CD4-positive, CD25-positive, alpha-beta regulatory T cell (primary cell): Measurements from ENCODE around the gene HLCS. TPM values are rescaled to one million over a fixed set of nuclear protein-coding genes. Genes with fewer than 3 reads are reported as not detected.

Experiments used
- ATAC-seq, 2 donors: fragments of 150-1000 bp; cut with Tn5 transposase; one replicate each; pipeline ENCODE4 v1.10.0; 2021; ENCODE audit warnings: low read depth in 2 of 2, moderate number of reproducible peaks in 2 of 2, moderate library complexity in 1 of 2
- DNase-seq, 3 donors: peaks; one replicate each; pipeline versions ENCODE4 v3.0.0 to v3.0.0-alpha.2; 2012 to 2022; ENCODE audit warnings: mixed read lengths in 1 of 3
- H3K27ac ChIP-seq: one replicate; pipeline ENCODE4 v1.7.0; 2013; ENCODE audit warnings: mild to moderate bottlenecking, low read length; ENCODE audit not compliant: insufficient read depth, poor library complexity, severe bottlenecking
- H3K27me3 ChIP-seq: one replicate; pipeline ENCODE4 v1.7.0; 2013; ENCODE audit warnings: low read length; ENCODE audit not compliant: control insufficient read depth, insufficient read depth
- H3K36me3 ChIP-seq: one replicate; pipeline ENCODE4 v1.7.0; 2013; ENCODE audit warnings: mild to moderate bottlenecking, low read length, moderate library complexity; ENCODE audit not compliant: control insufficient read depth, insufficient read depth
- H3K4me1 ChIP-seq: 2 replicates; pipeline ENCODE4 v1.7.0; 2013; ENCODE audit warnings: mild to moderate bottlenecking, low read length; ENCODE audit not compliant: insufficient read depth, control insufficient read depth, poor library complexity, severe bottlenecking
- H3K4me3 ChIP-seq: one replicate; pipeline ENCODE4 v1.7.0; 2013; ENCODE audit warnings: low read depth, mild to moderate bottlenecking, low read length, moderate library complexity
- H3K9me3 ChIP-seq, 2 experiments: 1 replicate in 1 of 2; 2 replicates in 1 of 2; pipeline ENCODE4 v1.7.0; 2013; ENCODE audit warnings: low read length in 2 of 2, mild to moderate bottlenecking in 1 of 2, moderate library complexity in 1 of 2; ENCODE audit not compliant: control insufficient read depth in 2 of 2
- H3K27ac Mint-ChIP-seq, 3 donors: one replicate each; pipeline ENCODE4 v1.8.0; 2020 to 2022; ENCODE audit warnings: mild to moderate bottlenecking in 3 of 3, mixed read lengths in 3 of 3, moderate library complexity in 2 of 3
- H3K27me3 Mint-ChIP-seq: one replicate; pipeline ENCODE4 v1.8.0; 2022; ENCODE audit warnings: mild to moderate bottlenecking, mixed read lengths
- H3K36me3 Mint-ChIP-seq: one replicate; pipeline ENCODE4 v1.8.0; 2020; ENCODE audit warnings: mixed read lengths
- H3K4me1 Mint-ChIP-seq, 4 donors: one replicate each; pipeline ENCODE4 v1.8.0; 2020 to 2022; ENCODE audit warnings: mixed read lengths in 4 of 4, mild to moderate bottlenecking in 1 of 4
- H3K4me3 Mint-ChIP-seq, 4 donors: one replicate each; pipeline ENCODE4 v1.8.0; 2020 to 2022; ENCODE audit warnings: mild to moderate bottlenecking in 4 of 4, mixed read lengths in 4 of 4, moderate library complexity in 3 of 4
- H3K9me3 Mint-ChIP-seq, 7 donors: one replicate each; pipeline ENCODE4 v1.8.0; 2020 to 2022; ENCODE audit warnings: mixed read lengths in 7 of 7, mild to moderate bottlenecking in 3 of 7, moderate library complexity in 2 of 7
- polyA plus RNA-seq, 4 donors: library from polyadenylated mRNA; unstranded; fragments of 300-500 nt; fragmentation: Illumina TruSeq; gene quantifications; one replicate each; pipeline ENCODE4 v1.2.3, GENCODE V29; 2021
- total RNA-seq: library from RNA; stranded (reverse); gene quantifications from one replicate; pipeline ENCODE4 v1.2.3, GENCODE V29; 2022

HLCS gene
- total and polyA plus RNA-seq, 5 donors from 2014 or later: 5.2 to 13.6 (median 11.0) TPM

DNA sequence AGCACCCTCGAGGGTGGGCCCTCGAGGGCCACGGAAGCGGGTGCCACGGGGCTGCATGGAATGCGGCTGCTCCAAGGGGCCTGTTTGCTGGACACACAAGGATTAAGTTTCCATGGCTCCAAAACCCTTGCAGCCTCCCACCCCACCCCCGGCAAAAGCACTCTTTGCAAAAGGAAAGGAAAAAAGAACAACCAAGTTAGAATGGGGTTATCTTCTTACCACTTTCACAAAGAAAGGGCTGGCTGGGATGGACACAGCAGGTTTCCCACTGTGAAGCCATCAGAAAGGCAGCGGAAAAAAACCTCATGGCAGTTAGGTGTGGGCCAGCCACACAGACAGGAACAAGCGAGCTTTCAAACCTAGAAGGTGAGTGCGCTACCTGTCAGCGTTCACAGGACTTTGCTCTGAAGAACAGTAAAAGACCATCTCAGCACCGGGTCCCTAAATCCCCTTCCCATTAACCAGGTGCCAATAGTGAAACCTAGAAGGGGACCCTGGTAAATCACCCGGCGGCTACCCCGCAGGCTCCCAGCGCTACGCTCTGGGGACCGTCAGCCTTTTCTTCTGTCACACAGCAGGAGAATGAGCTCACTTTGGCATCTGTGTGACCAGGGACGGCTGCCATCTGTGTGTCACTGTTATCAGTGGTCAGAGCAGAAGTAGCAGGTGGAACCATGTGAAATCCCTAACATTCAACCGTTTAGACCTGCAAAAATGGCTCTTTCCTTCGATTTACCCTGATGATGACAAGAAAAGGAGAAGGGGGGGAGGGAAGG, 174.6 kb downstream of the HLCS start:
- no peak overlapping the region for H3K27ac Mint-ChIP-seq
- DNase-seq (no peak), ATAC-seq (no peak)
- H3K4me3 Mint-ChIP-seq: no peak overlapping the region
- Histone ChIP-seq H3K36me3 (no peaks in the 10 kb centered on the region), H3K27ac (no peak overlapping the region), H3K4me1 (no peaks in the 10 kb centered on the region), H3K4me3 (no peak overlapping the region), H3K27me3 (no peaks in the 10 kb centered on the region), H3K9me3 (peaks cover 6 to 8% of the 10 kb centered on the region in 2 experiments)
- peaks cover 19% of the 10 kb centered on the region for H3K36me3 Mint-ChIP-seq
- H3K9me3 Mint-ChIP-seq: peaks cover 0 to 10% (median under 1%) of the 10 kb centered on the region in 7 donors
- H3K27me3 Mint-ChIP-seq: no peaks in the 10 kb centered on the region
- H3K4me1 Mint-ChIP-seq: no peaks in the 10 kb centered on the region

DNA sequence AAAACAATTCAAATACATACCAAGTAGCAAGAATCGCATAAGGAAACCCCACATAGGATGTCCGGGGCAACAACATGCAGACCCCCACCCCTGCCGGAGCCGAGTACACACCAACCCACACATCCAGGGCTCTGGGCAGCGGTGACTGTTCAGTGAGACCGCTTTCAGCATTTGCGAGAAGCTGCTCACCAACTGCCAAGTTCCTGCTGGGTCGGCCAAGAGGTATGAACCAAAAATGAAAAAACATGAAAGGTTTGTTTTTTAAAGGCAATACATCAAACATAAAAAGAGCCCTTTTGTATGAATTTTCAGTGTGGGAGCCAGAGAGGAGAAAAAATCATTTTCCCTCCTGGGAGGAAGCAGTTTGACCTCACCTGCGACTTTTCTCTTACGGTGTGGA, 175.3 kb downstream of the HLCS start:
- Histone ChIP-seq H3K27ac (no peak overlapping the region), H3K4me1 (no peaks in the 10 kb centered on the region), H3K4me3 (no peak overlapping the region), H3K27me3 (no peaks in the 10 kb centered on the region), H3K9me3 (peaks cover 3% of the 10 kb centered on the region in 2 experiments), H3K36me3 (no peaks in the 10 kb centered on the region)
- ATAC-seq: no peak
- Mint-ChIP-seq H3K4me3 (no peak overlapping the region), H3K9me3 (peaks cover 0 to 3% (median 0%) of the 10 kb centered on the region in 7 donors), H3K27me3 (no peaks in the 10 kb centered on the region), H3K27ac (no peak overlapping the region), H3K4me1 (peaks cover 0 to 2% (median 0%) of the 10 kb centered on the region in 4 donors), H3K36me3 (peaks cover 22% of the 10 kb centered on the region)
- DNase-seq: no peak

- ATAC-seq (no peak), DNase-seq (no peak)
- Histone ChIP-seq H3K36me3 (no peaks in the 10 kb centered on the region), H3K27me3 (no peaks in the 10 kb centered on the region), H3K4me3 (no peak overlapping the region), H3K27ac (no peak overlapping the region), H3K9me3 (no peaks in the 10 kb centered on the region), H3K4me1 (no peaks in the 10 kb centered on the region)
- peaks cover 0 to 2% (median 0%) of the 10 kb centered on the region in 4 donors for H3K4me1 Mint-ChIP-seq
- H3K4me3 Mint-ChIP-seq: no peak overlapping the region
- H3K27ac Mint-ChIP-seq: no peak overlapping the region
- peaks cover 0 to 3% (median 0%) of the 10 kb centered on the region in 7 donors for H3K9me3 Mint-ChIP-seq
- no peaks in the 10 kb centered on the region for H3K27me3 Mint-ChIP-seq
- H3K36me3 Mint-ChIP-seq: peaks cover 20% of the 10 kb centered on the region
Observed at GRCh38 chr21:36790616-36791015, 175.9 kb downstream of the HLCS start.

DNA sequence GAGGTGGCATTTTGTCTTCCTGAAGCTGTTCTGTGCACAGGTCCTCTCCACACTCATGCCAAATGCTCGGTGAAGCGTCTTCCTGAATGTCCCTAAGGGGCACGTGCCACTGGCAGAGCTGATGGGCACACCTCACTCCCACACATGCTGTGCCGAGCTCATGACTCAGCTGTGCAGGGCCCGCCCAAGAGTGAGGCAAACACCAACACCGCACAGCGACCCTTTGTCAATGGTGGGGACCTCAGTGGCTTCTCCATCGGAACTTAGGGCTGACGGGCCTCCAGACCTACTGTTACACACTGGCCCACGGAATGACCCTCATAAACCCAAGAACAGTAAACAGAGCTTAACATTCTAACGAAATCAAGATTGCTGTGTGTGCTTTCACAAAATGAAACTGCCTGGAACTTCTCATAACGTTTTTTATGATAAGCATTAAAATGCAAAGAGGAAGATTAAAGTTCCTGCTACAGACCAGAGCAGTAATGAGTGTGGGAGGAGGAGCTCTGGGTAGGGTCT, 178.3 kb downstream of the HLCS start:
- H3K9me3 Mint-ChIP-seq: peaks cover 0 to 2% (median 0%) of the 10 kb centered on the region in 7 donors
- H3K4me3 Mint-ChIP-seq: no peak overlapping the region
- peak overlapping the region in 1 of 3 donors; percentile 67 for H3K27ac Mint-ChIP-seq
- ATAC-seq: no peak
- H3K4me1 ChIP-seq: no peaks in the 10 kb centered on the region
- no peak for DNase-seq
- H3K4me3 ChIP-seq: no peak overlapping the region
- H3K36me3 ChIP-seq: no peaks in the 10 kb centered on the region
- H3K36me3 Mint-ChIP-seq: peaks cover 10% of the 10 kb centered on the region
- H3K9me3 ChIP-seq: no peaks in the 10 kb centered on the region
- H3K27me3 Mint-ChIP-seq: no peaks in the 10 kb centered on the region
- no peak overlapping the region for H3K27ac ChIP-seq
- no peaks in the 10 kb centered on the region for H3K27me3 ChIP-seq
- peaks cover 0 to 2% (median 0%) of the 10 kb centered on the region in 4 donors for H3K4me1 Mint-ChIP-seq

- Mint-ChIP-seq H3K9me3 (peaks cover 0 to 2% (median 0%) of the 10 kb centered on the region in 7 donors), H3K36me3 (peaks cover 7% of the 10 kb centered on the region), H3K4me3 (no peak overlapping the region), H3K27ac (no peak overlapping the region), H3K27me3 (no peaks in the 10 kb centered on the region), H3K4me1 (peaks cover 0 to 2% (median under 1%) of the 10 kb centered on the region in 4 donors)
- Histone ChIP-seq H3K36me3 (no peaks in the 10 kb centered on the region), H3K27me3 (no peaks in the 10 kb centered on the region), H3K4me3 (no peak overlapping the region), H3K4me1 (no peaks in the 10 kb centered on the region), H3K27ac (no peak overlapping the region), H3K9me3 (no peaks in the 10 kb centered on the region)
- no peak for ATAC-seq
- DNase-seq: no peak
Observed at GRCh38 chr21:36786186-36786585, 180.3 kb downstream of the HLCS start.

DNA sequence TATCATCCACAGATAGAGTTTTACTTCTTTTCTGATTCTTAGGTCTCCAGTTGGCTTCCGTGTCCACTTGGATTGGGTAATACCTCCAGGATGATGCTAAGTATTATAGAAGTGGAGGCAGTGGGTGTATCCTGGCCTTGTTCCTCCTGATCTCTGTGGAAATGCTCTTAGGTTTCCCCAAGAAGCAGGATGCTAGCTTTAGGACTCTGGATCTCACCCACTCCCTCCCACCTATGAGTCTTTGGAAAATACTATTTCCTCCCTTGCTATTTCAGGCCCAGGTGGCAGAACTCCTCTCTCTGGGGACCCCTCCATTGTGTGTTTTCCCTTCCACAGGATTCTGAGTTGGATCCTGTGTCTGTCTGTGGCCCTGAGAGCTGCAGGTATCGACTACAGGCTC, 180.9 kb downstream of the HLCS start:
- Mint-ChIP-seq H3K27me3 (no peaks in the 10 kb centered on the region), H3K4me3 (no peak overlapping the region), H3K9me3 (peaks cover 0 to 2% (median 0%) of the 10 kb centered on the region in 7 donors), H3K36me3 (peaks cover 7% of the 10 kb centered on the region), H3K4me1 (peaks cover 0 to 2% (median under 1%) of the 10 kb centered on the region in 4 donors), H3K27ac (peak overlapping the region in 1 of 3 donors; percentile 14)
- Histone ChIP-seq H3K27me3 (no peaks in the 10 kb centered on the region), H3K9me3 (no peaks in the 10 kb centered on the region), H3K36me3 (no peaks in the 10 kb centered on the region), H3K4me1 (no peaks in the 10 kb centered on the region), H3K4me3 (no peak overlapping the region), H3K27ac (no peak overlapping the region)
- ATAC-seq: no peak
- DNase-seq: no peak

- no peaks in the 10 kb centered on the region for H3K27me3 ChIP-seq
- no peak overlapping the region for H3K4me3 ChIP-seq
- Mint-ChIP-seq H3K4me3 (no peak overlapping the region), H3K4me1 (peaks cover 0 to 2% (median under 1%) of the 10 kb centered on the region in 4 donors), H3K27me3 (no peaks in the 10 kb centered on the region), H3K9me3 (peaks cover 0 to 2% (median 0%) of the 10 kb centered on the region in 7 donors), H3K36me3 (peaks cover 7% of the 10 kb centered on the region), H3K27ac (no peak overlapping the region)
- no peak for DNase-seq
- H3K27ac ChIP-seq: no peak overlapping the region
- H3K9me3 ChIP-seq: no peaks in the 10 kb centered on the region
- no peaks in the 10 kb centered on the region for H3K4me1 ChIP-seq
- H3K36me3 ChIP-seq: no peaks in the 10 kb centered on the region
- ATAC-seq: no peak
Observed at GRCh38 chr21:36784947-36785346, 181.5 kb downstream of the HLCS start.
